IPS-NIHi11 (cell line): ENCODE results near the gene SHLD1.
"Not testable (repeated sequence)": the region's sequence is repeated elsewhere in the genome, so short reads cannot be mapped to it uniquely, and the experiment has no call there.

Experiments used
- DNase-seq: peaks from one replicate; pipeline ENCODE4 v3.0.0; 2012; ENCODE audit warnings: mixed read lengths, low spot score

SHLD1 gene

GRCh38 chr20:5781367-5781766 is 31.2 kb downstream of the SHLD1 start:
- not testable (repeated sequence) for DNase-seq

- peak; percentile 66 for DNase-seq
Measured at GRCh38 chr20:5781798-5782750, 31.9 kb downstream of the SHLD1 start.

GRCh38 chr20:5784735-5785134 is 34.5 kb downstream of the SHLD1 start:
- DNase-seq, result no peak

- no peak for DNase-seq
Measured at GRCh38 chr20:5785146-5785545, 34.9 kb downstream of the SHLD1 start.

- no peak for DNase-seq
Measured at GRCh38 chr20:5786930-5787795, 37.0 kb downstream of the SHLD1 start.

- no peak for DNase-seq
Measured at GRCh38 chr20:5787796-5788165, 37.6 kb downstream of the SHLD1 start.

GRCh38 chr20:5788385-5788895 is 38.2 kb downstream of the SHLD1 start:
- peak; percentile 84 for DNase-seq

- DNase-seq, result no peak
Measured at GRCh38 chr20:5789827-5790226, 39.6 kb downstream of the SHLD1 start.

- DNase-seq, result no peak
Measured at GRCh38 chr20:5793916-5794315, 43.7 kb downstream of the SHLD1 start.

GRCh38 chr20:5796331-5797040 is 46.3 kb downstream of the SHLD1 start:
- DNase-seq, result no peak

- DNase-seq, result no peak
Measured at GRCh38 chr20:5797165-5797564, 47.0 kb downstream of the SHLD1 start.

GRCh38 chr20:5797843-5798462 is 47.8 kb downstream of the SHLD1 start:
- no peak for DNase-seq

GRCh38 chr20:5803754-5804303 is 53.6 kb downstream of the SHLD1 start:
- not testable (repeated sequence) for DNase-seq

- DNase-seq, result no peak
Measured at GRCh38 chr20:5806457-5807263, 56.5 kb downstream of the SHLD1 start.

- DNase-seq, result no peak
Measured at GRCh38 chr20:5807431-5807830, 57.2 kb downstream of the SHLD1 start.

GRCh38 chr20:5808901-5809300 is 58.7 kb downstream of the SHLD1 start:
- DNase-seq, result no peak

GRCh38 chr20:5809495-5809894 is 59.3 kb downstream of the SHLD1 start:
- no peak for DNase-seq

GRCh38 chr20:5810800-5811422 is 60.7 kb downstream of the SHLD1 start:
- DNase-seq, result no peak

- no peak for DNase-seq
Measured at GRCh38 chr20:5811746-5812145, 61.5 kb downstream of the SHLD1 start.

- no peak for DNase-seq
Measured at GRCh38 chr20:5818346-5818681, 68.1 kb downstream of the SHLD1 start.
